Activated CD4-positive, CD25-positive, alpha-beta regulatory T cell treated with anti-CD3 and anti-CD28 coated beads, Interleukin-2, amount 50 U/mL, for 16 hours (primary cell): ENCODE measurements around the gene CCDC178.
"Not testable (repeated sequence)": the region's sequence is repeated elsewhere in the genome, so short reads cannot be mapped to it uniquely, and the experiment has no call there.

Source experiments
- DNase-seq: peaks from one replicate; pipeline ENCODE4 v3.0.0-alpha.2; 2020; ENCODE audit warnings: low read depth, low spot score

Gene CCDC178

GRCh38 chr18:33355756-33356155 is 84.8 kb downstream of the CCDC178 start:
- DNase-seq, result no peak

- no peak for DNase-seq
These were observed 85.3 kb downstream of the CCDC178 start for GRCh38 chr18:33355263-33355662.

GRCh38 chr18:33350256-33350655 is 90.3 kb downstream of the CCDC178 start:
- no peak for DNase-seq

- not testable (repeated sequence) for DNase-seq
These were observed 100.8 kb downstream of the CCDC178 start for GRCh38 chr18:33339733-33340132.

GRCh38 chr18:33334781-33335180 is 105.7 kb downstream of the CCDC178 start:
- DNase-seq, result no peak

GRCh38 chr18:33330711-33331110 is 109.8 kb downstream of the CCDC178 start:
- no peak for DNase-seq

GRCh38 chr18:33326975-33327374 is 113.5 kb downstream of the CCDC178 start:
- DNase-seq, result no peak

GRCh38 chr18:33317640-33318039 is 122.9 kb downstream of the CCDC178 start:
- DNase-seq, result no peak

GRCh38 chr18:33316146-33316587 is 124.4 kb downstream of the CCDC178 start:
- no peak for DNase-seq

GRCh38 chr18:33307520-33307919 is 133.0 kb downstream of the CCDC178 start:
- DNase-seq, result no peak

GRCh38 chr18:33304277-33304676 is 136.2 kb downstream of the CCDC178 start:
- no peak for DNase-seq

- no peak for DNase-seq
These were observed 149.0 kb downstream of the CCDC178 start for GRCh38 chr18:33291539-33291938.

GRCh38 chr18:33288082-33288716 is 152.3 kb downstream of the CCDC178 start:
- DNase-seq, result no peak

GRCh38 chr18:33282709-33283333 is 157.7 kb downstream of the CCDC178 start:
- no peak for DNase-seq

GRCh38 chr18:33282142-33282541 is 158.4 kb downstream of the CCDC178 start:
- DNase-seq, result no peak

GRCh38 chr18:33277431-33277830 is 163.1 kb downstream of the CCDC178 start:
- no peak for DNase-seq

GRCh38 chr18:33275843-33276242 is 164.7 kb downstream of the CCDC178 start:
- no peak for DNase-seq

GRCh38 chr18:33270297-33270696 is 170.2 kb downstream of the CCDC178 start:
- DNase-seq, result no peak

GRCh38 chr18:33269223-33269622 is 171.3 kb downstream of the CCDC178 start:
- no peak for DNase-seq

GRCh38 chr18:33264566-33264965 is 176.0 kb downstream of the CCDC178 start:
- DNase-seq, result no peak

GRCh38 chr18:33239298-33239697 is 201.2 kb downstream of the CCDC178 start:
- no peak for DNase-seq

GRCh38 chr18:33232318-33232626 is 208.2 kb downstream of the CCDC178 start:
- DNase-seq, result no peak

- DNase-seq, result no peak
These were observed 208.8 kb downstream of the CCDC178 start for GRCh38 chr18:33231474-33232317.
